MM.1S (cell line): ENCODE data around the gene BRD8.

ENCODE experiments used
- DNase-seq: peaks from one replicate; pipeline ENCODE4 v3.0.0-alpha.2; 2015
- H2AFZ ChIP-seq: fragments of 300-600 bp; sonication (generic); 2 replicates; pipeline ENCODE4 v1.6.0; 2016; ENCODE audit warnings: antibody characterized with exemption, low read length
- H3F3A ChIP-seq: fragments of 300-600 bp; sonication (generic); 2 replicates; pipeline ENCODE4 v1.6.1; 2016; ENCODE audit warnings: mild to moderate bottlenecking, antibody characterized with exemption, low read length, moderate library complexity, mixed read lengths; ENCODE audit not compliant: insufficient read depth
- H3K27ac ChIP-seq: fragments of 300-600 bp; sonication (generic); 2 replicates; pipeline ENCODE4 v1.5.1; 2016; ENCODE audit warnings: mild to moderate bottlenecking, low read length
- H3K27me3 ChIP-seq: fragments of 300-600 bp; sonication (generic); replicated peaks from 2 replicates; pipeline ENCODE4 v1.6.0; 2016; ENCODE audit warnings: low read length; ENCODE audit not compliant: insufficient read depth
- H3K36me3 ChIP-seq: fragments of 300-600 bp; sonication (generic); replicated peaks from 2 replicates; pipeline ENCODE4 v1.6.1; 2016; ENCODE audit warnings: mild to moderate bottlenecking, low read length, mixed read lengths; ENCODE audit not compliant: insufficient read depth
- H3K4me1 ChIP-seq: fragments of 300-600 bp; sonication (generic); 2 replicates; pipeline ENCODE4 v1.6.1; 2016; ENCODE audit warnings: low read length, mixed read lengths
- H3K4me2 ChIP-seq: fragments of 300-600 bp; sonication (generic); 2 replicates; pipeline ENCODE4 v1.6.0; 2016; ENCODE audit warnings: low read depth, low read length
- H3K4me3 ChIP-seq: fragments of 300-600 bp; sonication (generic); 2 replicates; pipeline ENCODE4 v1.5.1; 2016; ENCODE audit warnings: low read length, mixed read lengths
- H3K79me2 ChIP-seq: fragments of 300-600 bp; sonication (generic); 2 replicates; pipeline ENCODE4 v1.6.1; 2016; ENCODE audit warnings: mixed run types, low read length, mixed read lengths
- H3K9ac ChIP-seq: fragments of 300-600 bp; sonication (generic); 2 replicates; pipeline ENCODE4 v1.6.1; 2016; ENCODE audit warnings: low read length, mixed read lengths
- H3K9me2 ChIP-seq: fragments of 300-600 bp; sonication (generic); replicated peaks from 2 replicates; pipeline ENCODE4 v1.6.1; 2016; ENCODE audit warnings: mild to moderate bottlenecking, low read length, mixed read lengths; ENCODE audit not compliant: insufficient read depth
- H3K9me3 ChIP-seq: fragments of 300-600 bp; sonication (generic); replicated peaks from 2 replicates; pipeline ENCODE4 v1.6.1; 2016; ENCODE audit warnings: mild to moderate bottlenecking, low read length, mixed read lengths; ENCODE audit not compliant: insufficient read depth
- H4K20me1 ChIP-seq: fragments of 300-600 bp; sonication (generic); 2 replicates; pipeline ENCODE4 v1.6.1; 2016; ENCODE audit warnings: mild to moderate bottlenecking, low read length, moderate library complexity, mixed read lengths; ENCODE audit not compliant: insufficient read depth
- EZH2 ChIP-seq: fragments of 300-600 bp; sonication (generic); optimal IDR thresholded peaks from 2 replicates; pipeline ENCODE3; 2017; ENCODE audit warnings: low read depth, mild to moderate bottlenecking, antibody characterized with exemption, low read length, mixed read lengths
- EZH2phosphoT487 ChIP-seq: fragments of 300-600 bp; sonication (generic); IDR thresholded peaks from 2 replicates; pipeline ENCODE4 v1.6.1; 2018; ENCODE audit warnings: antibody characterized with exemption, low read length
- TF ChIP-seq, protein P1 (sequence below): fragments of 300-600 bp; sonication (generic); IDR thresholded peaks from 2 replicates; pipeline ENCODE4 v1.5.1; 2016; ENCODE audit warnings: antibody characterized with exemption, low read length, mixed read lengths

Gene BRD8, protein sequence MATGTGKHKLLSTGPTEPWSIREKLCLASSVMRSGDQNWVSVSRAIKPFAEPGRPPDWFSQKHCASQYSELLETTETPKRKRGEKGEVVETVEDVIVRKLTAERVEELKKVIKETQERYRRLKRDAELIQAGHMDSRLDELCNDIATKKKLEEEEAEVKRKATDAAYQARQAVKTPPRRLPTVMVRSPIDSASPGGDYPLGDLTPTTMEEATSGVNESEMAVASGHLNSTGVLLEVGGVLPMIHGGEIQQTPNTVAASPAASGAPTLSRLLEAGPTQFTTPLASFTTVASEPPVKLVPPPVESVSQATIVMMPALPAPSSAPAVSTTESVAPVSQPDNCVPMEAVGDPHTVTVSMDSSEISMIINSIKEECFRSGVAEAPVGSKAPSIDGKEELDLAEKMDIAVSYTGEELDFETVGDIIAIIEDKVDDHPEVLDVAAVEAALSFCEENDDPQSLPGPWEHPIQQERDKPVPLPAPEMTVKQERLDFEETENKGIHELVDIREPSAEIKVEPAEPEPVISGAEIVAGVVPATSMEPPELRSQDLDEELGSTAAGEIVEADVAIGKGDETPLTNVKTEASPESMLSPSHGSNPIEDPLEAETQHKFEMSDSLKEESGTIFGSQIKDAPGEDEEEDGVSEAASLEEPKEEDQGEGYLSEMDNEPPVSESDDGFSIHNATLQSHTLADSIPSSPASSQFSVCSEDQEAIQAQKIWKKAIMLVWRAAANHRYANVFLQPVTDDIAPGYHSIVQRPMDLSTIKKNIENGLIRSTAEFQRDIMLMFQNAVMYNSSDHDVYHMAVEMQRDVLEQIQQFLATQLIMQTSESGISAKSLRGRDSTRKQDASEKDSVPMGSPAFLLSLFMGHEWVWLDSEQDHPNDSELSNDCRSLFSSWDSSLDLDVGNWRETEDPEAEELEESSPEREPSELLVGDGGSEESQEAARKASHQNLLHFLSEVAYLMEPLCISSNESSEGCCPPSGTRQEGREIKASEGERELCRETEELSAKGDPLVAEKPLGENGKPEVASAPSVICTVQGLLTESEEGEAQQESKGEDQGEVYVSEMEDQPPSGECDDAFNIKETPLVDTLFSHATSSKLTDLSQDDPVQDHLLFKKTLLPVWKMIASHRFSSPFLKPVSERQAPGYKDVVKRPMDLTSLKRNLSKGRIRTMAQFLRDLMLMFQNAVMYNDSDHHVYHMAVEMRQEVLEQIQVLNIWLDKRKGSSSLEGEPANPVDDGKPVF

DNA sequence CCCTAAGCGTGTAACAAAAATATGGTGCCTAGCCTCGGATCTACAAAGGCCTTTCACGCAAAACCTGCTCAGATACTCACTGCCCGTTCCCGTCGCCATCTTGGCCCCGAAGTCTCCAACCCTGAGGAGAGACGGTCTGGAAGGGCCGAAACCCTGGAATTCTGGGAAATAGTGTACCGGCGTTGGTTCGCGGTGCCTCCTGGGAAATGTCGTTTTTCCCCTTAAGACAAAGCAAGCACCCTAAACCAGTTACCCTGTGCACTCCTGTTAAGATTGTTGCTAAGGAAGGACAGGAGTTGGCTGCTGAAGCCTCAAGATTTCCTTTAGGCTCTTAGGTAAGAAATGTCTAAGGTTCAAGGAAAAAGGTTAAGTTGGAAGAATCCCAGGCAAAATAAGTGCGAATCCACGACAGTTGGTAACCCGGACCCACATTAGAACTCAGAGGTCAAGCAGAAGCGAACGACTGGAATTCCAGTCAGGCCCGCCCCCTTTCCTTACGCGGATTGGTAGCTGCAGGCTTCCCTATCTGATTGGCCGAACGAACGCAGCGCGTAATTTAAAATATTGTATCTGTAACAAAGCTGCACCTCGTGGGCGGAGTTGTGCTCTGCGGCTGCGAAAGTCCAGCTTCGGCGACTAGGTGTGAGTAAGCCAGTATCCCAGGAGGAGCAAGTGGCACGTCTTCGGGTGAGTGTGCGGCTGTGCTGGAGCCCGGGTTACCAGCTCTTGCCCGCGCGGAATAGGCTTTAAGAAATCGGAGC is at the start of gene BRD8, which contains the start of gene KIF20A:
Gene BRD8 (minus strand): TSS at position 115 of the 761 bp plus-strand sequence. CDS start 16 bp downstream, at position 99.
Gene KIF20A (plus strand): TSS at position 597 of the 761 bp plus-strand sequence. CDS start 569 bp downstream, outside the sequence.
- peak within 1 kb of the TSS; percentile 87 for H2AFZ ChIP-seq
- H3K27ac ChIP-seq, result peak within 1 kb of the TSS; percentile 73; the same call in 1 of the 2 replicates
- peaks cover 16% of the 10 kb centered on the region for H3F3A ChIP-seq
- peak; percentile 98 for DNase-seq
- peaks cover 68% of the 10 kb centered on the region for H3K79me2 ChIP-seq
- peak within 1 kb of the TSS; percentile 83 for H3K4me2 ChIP-seq
- peaks cover 5% of the 10 kb centered on the region; the same call in 1 of the 2 replicates for H3K4me1 ChIP-seq
- H3K36me3 ChIP-seq, result peaks cover 22% of the 10 kb centered on the region
- no peaks in the 10 kb centered on the region for H3K9me3 ChIP-seq
- TF ChIP-seq EZH2phosphoT487, result no peak
- peak within 1 kb of the TSS; percentile 75 for H3K9ac ChIP-seq
- H4K20me1 ChIP-seq, result no peaks in the 10 kb centered on the region
- H3K9me2 ChIP-seq, result no peaks in the 10 kb centered on the region
- peak within 1 kb of the TSS; percentile 77 for H3K4me3 ChIP-seq
- no peaks in the 10 kb centered on the region for H3K27me3 ChIP-seq

DNA sequence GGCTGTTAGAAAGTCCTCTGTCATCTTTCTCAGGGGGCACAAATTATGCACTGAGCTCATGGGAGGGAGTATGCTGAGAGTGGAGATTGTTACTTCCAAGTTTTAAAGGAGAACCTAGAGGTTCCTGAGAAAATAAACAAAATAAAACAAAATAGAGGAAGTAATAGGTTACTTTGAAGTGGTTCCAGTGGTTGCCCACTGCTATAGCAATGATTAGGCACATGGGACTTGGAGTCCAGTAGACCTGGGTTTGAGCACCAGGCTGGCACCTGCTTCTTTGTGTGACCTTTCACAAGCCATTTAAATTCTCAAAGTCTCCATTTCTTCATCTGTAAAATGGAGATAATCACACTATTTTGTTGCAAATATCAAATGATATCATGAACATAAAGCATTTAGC is 48.5 kb upstream of the BRD8 start:
- Histone ChIP-seq H2AFZ (no peak overlapping the region), H3K9me2 (no peaks in the 10 kb centered on the region), H3K9me3 (no peaks in the 10 kb centered on the region), H3K27me3 (no peaks in the 10 kb centered on the region), H3F3A (no peaks in the 10 kb centered on the region), H3K4me1 (no peaks in the 10 kb centered on the region), H4K20me1 (no peaks in the 10 kb centered on the region), H3K27ac (no peak overlapping the region), H3K79me2 (no peaks in the 10 kb centered on the region), H3K36me3 (no peaks in the 10 kb centered on the region), H3K9ac (no peak overlapping the region), H3K4me2 (no peak overlapping the region), H3K4me3 (no peak overlapping the region)
- no peak for DNase-seq
- TF ChIP-seq EZH2phosphoT487 (no peak), EZH2 (no peak)
- TF ChIP-seq, protein P1, sequence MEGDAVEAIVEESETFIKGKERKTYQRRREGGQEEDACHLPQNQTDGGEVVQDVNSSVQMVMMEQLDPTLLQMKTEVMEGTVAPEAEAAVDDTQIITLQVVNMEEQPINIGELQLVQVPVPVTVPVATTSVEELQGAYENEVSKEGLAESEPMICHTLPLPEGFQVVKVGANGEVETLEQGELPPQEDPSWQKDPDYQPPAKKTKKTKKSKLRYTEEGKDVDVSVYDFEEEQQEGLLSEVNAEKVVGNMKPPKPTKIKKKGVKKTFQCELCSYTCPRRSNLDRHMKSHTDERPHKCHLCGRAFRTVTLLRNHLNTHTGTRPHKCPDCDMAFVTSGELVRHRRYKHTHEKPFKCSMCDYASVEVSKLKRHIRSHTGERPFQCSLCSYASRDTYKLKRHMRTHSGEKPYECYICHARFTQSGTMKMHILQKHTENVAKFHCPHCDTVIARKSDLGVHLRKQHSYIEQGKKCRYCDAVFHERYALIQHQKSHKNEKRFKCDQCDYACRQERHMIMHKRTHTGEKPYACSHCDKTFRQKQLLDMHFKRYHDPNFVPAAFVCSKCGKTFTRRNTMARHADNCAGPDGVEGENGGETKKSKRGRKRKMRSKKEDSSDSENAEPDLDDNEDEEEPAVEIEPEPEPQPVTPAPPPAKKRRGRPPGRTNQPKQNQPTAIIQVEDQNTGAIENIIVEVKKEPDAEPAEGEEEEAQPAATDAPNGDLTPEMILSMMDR, result no peak

DNA sequence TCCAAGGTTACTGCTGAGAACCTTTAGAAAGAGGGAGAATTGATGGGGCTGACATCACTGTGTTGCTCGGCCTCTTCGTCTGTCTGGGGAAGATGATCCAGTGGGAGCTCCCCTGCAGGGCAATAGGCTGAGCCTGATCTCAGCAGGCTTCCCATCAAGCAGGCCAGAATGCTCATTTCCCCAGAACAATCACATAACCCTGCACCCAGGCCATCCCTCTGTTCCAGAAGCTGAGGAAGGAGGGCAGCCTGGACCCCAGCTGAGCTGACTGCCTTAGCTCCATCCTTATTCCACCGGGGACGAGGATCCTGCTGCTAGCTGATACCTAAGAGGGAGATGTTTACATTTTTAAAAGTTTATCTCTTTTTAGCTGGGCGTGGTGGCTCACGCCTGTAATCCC is 46.3 kb upstream of the BRD8 start:
- H3K9ac ChIP-seq, result no peak overlapping the region
- no peaks in the 10 kb centered on the region for H3K9me2 ChIP-seq
- H3K4me3 ChIP-seq, result no peak overlapping the region
- no peak for TF ChIP-seq EZH2phosphoT487
- no peak for TF ChIP-seq EZH2
- TF ChIP-seq, protein P1, result no peak
- no peak overlapping the region for H3K27ac ChIP-seq
- H3K79me2 ChIP-seq, result no peaks in the 10 kb centered on the region
- no peaks in the 10 kb centered on the region for H3K9me3 ChIP-seq
- no peak overlapping the region for H2AFZ ChIP-seq
- H3F3A ChIP-seq, result no peaks in the 10 kb centered on the region
- no peak for DNase-seq
- no peaks in the 10 kb centered on the region for H3K36me3 ChIP-seq
- no peaks in the 10 kb centered on the region for H4K20me1 ChIP-seq
- no peak overlapping the region for H3K4me2 ChIP-seq
- H3K4me1 ChIP-seq, result no peaks in the 10 kb centered on the region
- no peaks in the 10 kb centered on the region for H3K27me3 ChIP-seq
